Fibroblast of lung (primary cell): ENCODE results near the gene WIPF2. TPM values are rescaled to one million over a fixed set of nuclear protein-coding genes. Genes with fewer than 3 reads are reported as not detected.
"Not testable (repeated sequence)": the region's sequence is repeated elsewhere in the genome, so short reads cannot be mapped to it uniquely, and the experiment has no call there.

Source experiments
- DNase-seq, 2 donors: peaks; one replicate each; pipeline versions ENCODE4 v3.0.0 to v3.0.0-alpha.2; 2010; ENCODE audit warnings: low read depth in 2 of 2
- H2AFZ ChIP-seq: 2 replicates; pipeline ENCODE4 v1.5.1; 2012; ENCODE audit warnings: low read length, control low read depth, inconsistent platforms
- H3K27ac ChIP-seq: 2 replicates; pipeline ENCODE4 v1.5.1; 2011; ENCODE audit warnings: low read length, control low read depth; ENCODE audit not compliant: insufficient read depth
- H3K27me3 ChIP-seq: 2 replicates; pipeline ENCODE4 v1.5.1; 2011; ENCODE audit warnings: mild to moderate bottlenecking, low read length; ENCODE audit not compliant: control insufficient read depth, insufficient read depth
- H3K36me3 ChIP-seq: 2 replicates; pipeline ENCODE4 v1.5.1; 2011; ENCODE audit warnings: low read length; ENCODE audit not compliant: control insufficient read depth, insufficient read depth
- H3K4me1 ChIP-seq: 2 replicates; pipeline ENCODE4 v1.5.1; 2011; ENCODE audit warnings: low read length; ENCODE audit not compliant: control insufficient read depth, insufficient read depth; ENCODE audit errors: extremely low read depth
- H3K4me2 ChIP-seq: 2 replicates; pipeline ENCODE4 v1.5.1; 2011; ENCODE audit warnings: low read length, control low read depth; ENCODE audit not compliant: insufficient read depth; ENCODE audit errors: extremely low read depth
- H3K4me3 ChIP-seq, 4 experiments: fragments of 200-600 bp in 1 of 4; sonication (generic) in 1 of 4; replicated peaks in 1 of 4; 2 replicates each; pipeline ENCODE4 v1.5.1; 2011 to 2016; ENCODE audit warnings: low read length in 4 of 4, low read depth in 3 of 4, mild to moderate bottlenecking in 3 of 4, control low read depth in 2 of 4, inconsistent platforms in 1 of 4, mixed read lengths in 1 of 4; ENCODE audit not compliant: insufficient read depth in 1 of 4; ENCODE audit errors: control extremely low read depth in 1 of 4
- H3K79me2 ChIP-seq: 2 replicates; pipeline ENCODE4 v1.5.1; 2012; ENCODE audit warnings: mild to moderate bottlenecking, low read length, inconsistent platforms; ENCODE audit not compliant: control insufficient read depth, insufficient read depth
- H3K9ac ChIP-seq: 2 replicates; pipeline ENCODE4 v1.5.1; 2011; ENCODE audit warnings: mild to moderate bottlenecking, low read length, control low read depth; ENCODE audit not compliant: insufficient read depth
- H3K9me3 ChIP-seq: 2 replicates; pipeline ENCODE4 v1.5.1; 2012; ENCODE audit warnings: low read depth, low read length; ENCODE audit not compliant: control insufficient read depth, insufficient read depth
- H4K20me1 ChIP-seq: 2 replicates; pipeline ENCODE4 v1.5.1; 2011; ENCODE audit warnings: low read length; ENCODE audit not compliant: control insufficient read depth, insufficient read depth; ENCODE audit errors: extremely low read depth
- CTCF ChIP-seq, 2 donors: IDR thresholded peaks in 1 of 2; conservative IDR thresholded peaks in 1 of 2; 1 replicate in 1 of 2; 2 replicates in 1 of 2; pipeline ENCODE4 v1.5.1; 2011 to 2012; ENCODE audit warnings: low read length in 2 of 2, control low read depth in 1 of 2, inconsistent platforms in 1 of 2, low read depth in 1 of 2, mild to moderate bottlenecking in 1 of 2
- EZH2 ChIP-seq: IDR thresholded peaks from 2 replicates; pipeline ENCODE4 v1.5.1; 2012; ENCODE audit warnings: low read length, control low read depth, mild to moderate bottlenecking; ENCODE audit errors: missing control alignments
- polyA plus RNA-seq, 2 donors: library from polyadenylated mRNA; depleted of rRNA in 1 of 2; stranded (reverse) in 1 of 2; unstranded in 1 of 2; fragments of >200 nt; gene quantifications; 2 replicates each; pipeline ENCODE4 v1.2.1, GENCODE V29; 2011 to 2012; ENCODE audit warnings: missing spikeins in 1 of 2
- total RNA-seq: library from RNA; depleted of rRNA; stranded (reverse); fragments of >200 nt; gene quantifications from 2 replicates; pipeline ENCODE4 v1.2.1, GENCODE V29; 2014

WIPF2 gene
- total and polyA plus RNA-seq, 2 donors (not counting 1 experiment from before 2014, with no cell fraction given): 7.6 to 9.1 TPM

GRCh38 chr17:40295488-40296436 lies 76.7 kb downstream of the WIPF2 start:
- Histone ChIP-seq H3K79me2 (no peaks in the 10 kb centered on the region), H2AFZ (no peak overlapping the region), H3K27ac (no peak overlapping the region), H3K4me2 (no peak overlapping the region), H3K9me3 (no peaks in the 10 kb centered on the region), H3K27me3 (no peaks in the 10 kb centered on the region), H3K4me1 (peaks cover 12% of the 10 kb centered on the region), H4K20me1 (no peaks in the 10 kb centered on the region), H3K9ac (no peak overlapping the region), H3K4me3 (no peak overlapping the region), H3K36me3 (peaks cover 11% of the 10 kb centered on the region)
- no peak for DNase-seq
- TF ChIP-seq EZH2: no peak
- no peak for TF ChIP-seq CTCF (conservative IDR thresholded peaks at IDR 0.05 in 1 of 2, IDR thresholded peaks at IDR 0.05 in 1 of 2; ENCODE audit: low read depth in 1 of 2, low read length in 2 of 2)

GRCh38 chr17:40297511-40297910 lies 78.4 kb downstream of the WIPF2 start:
- H3K4me2 ChIP-seq: no peak overlapping the region
- peaks cover 12% of the 10 kb centered on the region for H3K4me1 ChIP-seq
- no peak for DNase-seq
- H4K20me1 ChIP-seq: no peaks in the 10 kb centered on the region
- H3K79me2 ChIP-seq: no peaks in the 10 kb centered on the region
- no peaks in the 10 kb centered on the region for H3K27me3 ChIP-seq
- peaks cover 8% of the 10 kb centered on the region for H3K36me3 ChIP-seq
- TF ChIP-seq CTCF (conservative IDR thresholded peaks at IDR 0.05 in 1 of 2, IDR thresholded peaks at IDR 0.05 in 1 of 2; ENCODE audit: low read depth in 1 of 2, low read length in 2 of 2) (no peak), EZH2 (no peak)
- H3K9ac ChIP-seq: no peak overlapping the region
- no peak overlapping the region for H3K4me3 ChIP-seq
- no peak overlapping the region for H3K27ac ChIP-seq
- H3K9me3 ChIP-seq: no peaks in the 10 kb centered on the region
- H2AFZ ChIP-seq: no peak overlapping the region

GRCh38 chr17:40298726-40299125 lies 79.6 kb downstream of the WIPF2 start:
- Histone ChIP-seq H3K4me3 (no peak overlapping the region), H3K4me2 (peak overlapping the region; percentile 11), H3K27ac (peak overlapping the region; percentile 41), H3K36me3 (peaks cover 7% of the 10 kb centered on the region), H2AFZ (no peak overlapping the region), H3K9ac (no peak overlapping the region), H3K27me3 (no peaks in the 10 kb centered on the region), H3K9me3 (no peaks in the 10 kb centered on the region), H4K20me1 (no peaks in the 10 kb centered on the region), H3K79me2 (no peaks in the 10 kb centered on the region), H3K4me1 (peaks cover 18% of the 10 kb centered on the region)
- no peak for TF ChIP-seq EZH2
- TF ChIP-seq CTCF (conservative IDR thresholded peaks at IDR 0.05 in 1 of 2, IDR thresholded peaks at IDR 0.05 in 1 of 2; ENCODE audit: low read depth in 1 of 2, low read length in 2 of 2): no peak
- DNase-seq: peak in 1 of 2 donors; percentile 75

- H3K9me3 ChIP-seq, H3K27me3 ChIP-seq, H3K27ac ChIP-seq, H2AFZ ChIP-seq, DNase-seq, H3K9ac ChIP-seq, H3K79me2 ChIP-seq, H4K20me1 ChIP-seq, H3K4me3 ChIP-seq, H3K4me2 ChIP-seq, H3K36me3 ChIP-seq: not testable (repeated sequence)
- H3K4me1 ChIP-seq: peaks cover 23% of the 10 kb centered on the region
Measured at GRCh38 chr17:40299159-40299757, 80.2 kb downstream of the WIPF2 start.
